ENCODE measurements around the gene DNAH17. TPM values are rescaled to one million over a fixed set of nuclear protein-coding genes. Genes with fewer than 3 reads are reported as not detected.

DNAH17 gene
- total RNA-seq, 1 donor from 2014 or later, result 0.54 TPM

- Mint-ChIP-seq H3K4me1 (ENCODE audit: unreplicated experiment) (peaks cover 58% of the 10 kb centered on the region), H3K27ac (ENCODE audit: unreplicated experiment) (peak overlapping the region; percentile 0), H3K36me3 (ENCODE audit: unreplicated experiment) (no peaks in the 10 kb centered on the region), H3K9me3 (ENCODE audit: unreplicated experiment) (peaks cover 5% of the 10 kb centered on the region), H3K4me3 (ENCODE audit: unreplicated experiment) (no peak overlapping the region), H3K27me3 (ENCODE audit: unreplicated experiment) (no peaks in the 10 kb centered on the region)
- no peak for TF ChIP-seq CTCF (IDR thresholded peaks at IDR 0.05)
- DNase-seq (ENCODE audit: extremely low spot score, unreplicated experiment), result no peak
Observed at GRCh38 chr17:78598013-78598471, 20.8 kb upstream of the DNAH17 start.

- Mint-ChIP-seq H3K4me3 (ENCODE audit: unreplicated experiment) (no peak overlapping the region), H3K27ac (ENCODE audit: unreplicated experiment) (no peak overlapping the region), H3K4me1 (ENCODE audit: unreplicated experiment) (peaks cover 67% of the 10 kb centered on the region), H3K27me3 (ENCODE audit: unreplicated experiment) (no peaks in the 10 kb centered on the region), H3K36me3 (ENCODE audit: unreplicated experiment) (no peaks in the 10 kb centered on the region), H3K9me3 (ENCODE audit: unreplicated experiment) (peaks cover 5% of the 10 kb centered on the region)
- no peak for TF ChIP-seq CTCF (IDR thresholded peaks at IDR 0.05)
- no peak for DNase-seq (ENCODE audit: extremely low spot score, unreplicated experiment)
Observed at GRCh38 chr17:78596871-78597764, 19.9 kb upstream of the DNAH17 start.

GRCh38 chr17:78595135-78595810 lies 18.1 kb upstream of the DNAH17 start:
- no peak for DNase-seq (ENCODE audit: extremely low spot score, unreplicated experiment)
- Mint-ChIP-seq H3K9me3 (ENCODE audit: unreplicated experiment) (peaks cover 5% of the 10 kb centered on the region), H3K36me3 (ENCODE audit: unreplicated experiment) (no peaks in the 10 kb centered on the region), H3K4me1 (ENCODE audit: unreplicated experiment) (peaks cover 70% of the 10 kb centered on the region), H3K4me3 (ENCODE audit: unreplicated experiment) (no peak overlapping the region), H3K27me3 (ENCODE audit: unreplicated experiment) (no peaks in the 10 kb centered on the region), H3K27ac (ENCODE audit: unreplicated experiment) (peak overlapping the region; percentile 28)
- TF ChIP-seq CTCF (IDR thresholded peaks at IDR 0.05), result no peak

GRCh38 chr17:78592991-78593329 lies 15.8 kb upstream of the DNAH17 start:
- DNase-seq (ENCODE audit: extremely low spot score, unreplicated experiment), result no peak
- no peak for TF ChIP-seq CTCF (IDR thresholded peaks at IDR 0.05)
- no peaks in the 10 kb centered on the region for H3K27me3 Mint-ChIP-seq (ENCODE audit: unreplicated experiment)
- H3K4me3 Mint-ChIP-seq (ENCODE audit: unreplicated experiment), result no peak overlapping the region
- peaks cover 5% of the 10 kb centered on the region for H3K9me3 Mint-ChIP-seq (ENCODE audit: unreplicated experiment)
- peak overlapping the region; percentile 97 for H3K27ac Mint-ChIP-seq (ENCODE audit: unreplicated experiment)
- no peaks in the 10 kb centered on the region for H3K36me3 Mint-ChIP-seq (ENCODE audit: unreplicated experiment)
- H3K4me1 Mint-ChIP-seq (ENCODE audit: unreplicated experiment), result peaks cover 70% of the 10 kb centered on the region

GRCh38 chr17:78591263-78591671 lies 14.1 kb upstream of the DNAH17 start:
- peaks cover 57% of the 10 kb centered on the region for H3K4me1 Mint-ChIP-seq (ENCODE audit: unreplicated experiment)
- TF ChIP-seq CTCF (IDR thresholded peaks at IDR 0.05), result no peak
- DNase-seq (ENCODE audit: extremely low spot score, unreplicated experiment), result no peak

More at GRCh38 chr17:78591263-78591671, 14.1 kb upstream of the DNAH17 start:
- Mint-ChIP-seq H3K4me3 (ENCODE audit: unreplicated experiment) (no peak overlapping the region), H3K27me3 (ENCODE audit: unreplicated experiment) (no peaks in the 10 kb centered on the region), H3K36me3 (ENCODE audit: unreplicated experiment) (no peaks in the 10 kb centered on the region), H3K27ac (ENCODE audit: unreplicated experiment) (no peak overlapping the region), H3K9me3 (ENCODE audit: unreplicated experiment) (peaks cover 5% of the 10 kb centered on the region)

Data from osteocyte (in vitro differentiated cells).